ENCODE data around the gene ZSWIM9. TPM values are rescaled to one million over a fixed set of nuclear protein-coding genes. Genes with fewer than 3 reads are reported as not detected.
A peak's percentile ranks its signal among the peaks of the same experiment; 100 is the strongest.

The ZSWIM9 gene
- total RNA-seq, 1 experiment from 2014 or later, result 6.8 TPM

DNA sequence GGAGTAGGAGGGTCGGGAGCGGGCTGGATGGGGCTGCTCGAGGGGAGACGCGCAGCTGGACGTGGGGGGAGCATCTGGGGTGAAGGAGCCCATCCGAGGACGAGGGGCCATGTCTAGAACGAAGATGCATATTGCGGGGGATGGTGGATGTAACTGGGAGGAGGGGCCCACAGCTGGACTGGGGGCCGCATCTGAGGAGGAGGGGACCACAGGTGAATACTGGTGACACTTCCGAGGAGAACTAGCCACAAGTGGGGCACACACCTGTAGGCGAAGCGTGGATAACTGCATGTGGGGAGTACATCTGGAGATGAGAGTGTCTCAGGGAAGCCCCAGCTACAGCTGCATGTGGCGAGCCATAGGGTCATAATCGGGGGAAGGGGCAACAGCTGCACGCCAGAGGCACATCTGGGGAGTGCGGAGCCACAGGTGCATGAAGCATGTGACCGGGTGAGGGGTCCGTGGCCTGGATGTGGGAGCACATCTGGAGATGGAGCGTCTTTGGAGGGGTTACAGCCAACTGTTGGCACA, 402 bp downstream of the ZSWIM9 start:
- in situ Hi-C loops (cut with HindIII; ENCODE audit: low pct_unique_long_range_greater_than_20kb, low sequenced_read_pairs) (no loop called here), intact Hi-C loops (cut with micrococcal nuclease; ENCODE audit: unreplicated experiment) (no loop called here)
- POLR2A ChIA-PET, result no interaction called here
- peak overlapping the region; percentile 83 for H3K27ac ChIP-seq (ENCODE audit: low read length)
- no peaks in the 10 kb centered on the region for H3K9me3 ChIP-seq (ENCODE audit: control insufficient read depth, insufficient read depth, low read depth, low read length)
- no peaks in the 10 kb centered on the region for H3K4me1 ChIP-seq (ENCODE audit: control insufficient read depth, insufficient read depth, low read length)
- DNase-seq (ENCODE audit: low read depth, low spot score) (no peak), ATAC-seq (no peak)
- no TSS peak for BruUV-seq (replicated peaks)
- H3K27me3 ChIP-seq (ENCODE audit: control insufficient read depth, insufficient read depth, low read length), result no peaks in the 10 kb centered on the region
- CTCF ChIA-PET, result no interaction called here
- no peaks in the 10 kb centered on the region; the same call in 1 of the 2 replicates for H3K36me3 ChIP-seq (ENCODE audit: control insufficient read depth, insufficient read depth, low read length)
- peak overlapping the region; percentile 79 for H3K4me3 ChIP-seq (ENCODE audit: low read depth in 2 of 2, low read length in 2 of 2)
- TF ChIP-seq POLR2AphosphoS5 (IDR thresholded peaks at IDR 0.05; ENCODE audit: low read depth, low read length) (no peak), SIN3A (IDR thresholded peaks at IDR 0.05; ENCODE audit: borderline replicate concordance, insufficient read depth, low read depth, low read length) (no peak), TCF7L2 (IDR thresholded peaks at IDR 0.05; ENCODE audit: low read depth, low read length) (no peak)
- TF ChIP-seq, protein P1, sequence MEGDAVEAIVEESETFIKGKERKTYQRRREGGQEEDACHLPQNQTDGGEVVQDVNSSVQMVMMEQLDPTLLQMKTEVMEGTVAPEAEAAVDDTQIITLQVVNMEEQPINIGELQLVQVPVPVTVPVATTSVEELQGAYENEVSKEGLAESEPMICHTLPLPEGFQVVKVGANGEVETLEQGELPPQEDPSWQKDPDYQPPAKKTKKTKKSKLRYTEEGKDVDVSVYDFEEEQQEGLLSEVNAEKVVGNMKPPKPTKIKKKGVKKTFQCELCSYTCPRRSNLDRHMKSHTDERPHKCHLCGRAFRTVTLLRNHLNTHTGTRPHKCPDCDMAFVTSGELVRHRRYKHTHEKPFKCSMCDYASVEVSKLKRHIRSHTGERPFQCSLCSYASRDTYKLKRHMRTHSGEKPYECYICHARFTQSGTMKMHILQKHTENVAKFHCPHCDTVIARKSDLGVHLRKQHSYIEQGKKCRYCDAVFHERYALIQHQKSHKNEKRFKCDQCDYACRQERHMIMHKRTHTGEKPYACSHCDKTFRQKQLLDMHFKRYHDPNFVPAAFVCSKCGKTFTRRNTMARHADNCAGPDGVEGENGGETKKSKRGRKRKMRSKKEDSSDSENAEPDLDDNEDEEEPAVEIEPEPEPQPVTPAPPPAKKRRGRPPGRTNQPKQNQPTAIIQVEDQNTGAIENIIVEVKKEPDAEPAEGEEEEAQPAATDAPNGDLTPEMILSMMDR (IDR thresholded peaks at IDR 0.05), result no peak
- TF ChIP-seq, protein P2, sequence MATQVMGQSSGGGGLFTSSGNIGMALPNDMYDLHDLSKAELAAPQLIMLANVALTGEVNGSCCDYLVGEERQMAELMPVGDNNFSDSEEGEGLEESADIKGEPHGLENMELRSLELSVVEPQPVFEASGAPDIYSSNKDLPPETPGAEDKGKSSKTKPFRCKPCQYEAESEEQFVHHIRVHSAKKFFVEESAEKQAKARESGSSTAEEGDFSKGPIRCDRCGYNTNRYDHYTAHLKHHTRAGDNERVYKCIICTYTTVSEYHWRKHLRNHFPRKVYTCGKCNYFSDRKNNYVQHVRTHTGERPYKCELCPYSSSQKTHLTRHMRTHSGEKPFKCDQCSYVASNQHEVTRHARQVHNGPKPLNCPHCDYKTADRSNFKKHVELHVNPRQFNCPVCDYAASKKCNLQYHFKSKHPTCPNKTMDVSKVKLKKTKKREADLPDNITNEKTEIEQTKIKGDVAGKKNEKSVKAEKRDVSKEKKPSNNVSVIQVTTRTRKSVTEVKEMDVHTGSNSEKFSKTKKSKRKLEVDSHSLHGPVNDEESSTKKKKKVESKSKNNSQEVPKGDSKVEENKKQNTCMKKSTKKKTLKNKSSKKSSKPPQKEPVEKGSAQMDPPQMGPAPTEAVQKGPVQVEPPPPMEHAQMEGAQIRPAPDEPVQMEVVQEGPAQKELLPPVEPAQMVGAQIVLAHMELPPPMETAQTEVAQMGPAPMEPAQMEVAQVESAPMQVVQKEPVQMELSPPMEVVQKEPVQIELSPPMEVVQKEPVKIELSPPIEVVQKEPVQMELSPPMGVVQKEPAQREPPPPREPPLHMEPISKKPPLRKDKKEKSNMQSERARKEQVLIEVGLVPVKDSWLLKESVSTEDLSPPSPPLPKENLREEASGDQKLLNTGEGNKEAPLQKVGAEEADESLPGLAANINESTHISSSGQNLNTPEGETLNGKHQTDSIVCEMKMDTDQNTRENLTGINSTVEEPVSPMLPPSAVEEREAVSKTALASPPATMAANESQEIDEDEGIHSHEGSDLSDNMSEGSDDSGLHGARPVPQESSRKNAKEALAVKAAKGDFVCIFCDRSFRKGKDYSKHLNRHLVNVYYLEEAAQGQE (IDR thresholded peaks at IDR 0.05; ENCODE audit: insufficient read depth in 1 of 2, low read depth in 2 of 2, low read length in 1 of 2), result no peak

DNA sequence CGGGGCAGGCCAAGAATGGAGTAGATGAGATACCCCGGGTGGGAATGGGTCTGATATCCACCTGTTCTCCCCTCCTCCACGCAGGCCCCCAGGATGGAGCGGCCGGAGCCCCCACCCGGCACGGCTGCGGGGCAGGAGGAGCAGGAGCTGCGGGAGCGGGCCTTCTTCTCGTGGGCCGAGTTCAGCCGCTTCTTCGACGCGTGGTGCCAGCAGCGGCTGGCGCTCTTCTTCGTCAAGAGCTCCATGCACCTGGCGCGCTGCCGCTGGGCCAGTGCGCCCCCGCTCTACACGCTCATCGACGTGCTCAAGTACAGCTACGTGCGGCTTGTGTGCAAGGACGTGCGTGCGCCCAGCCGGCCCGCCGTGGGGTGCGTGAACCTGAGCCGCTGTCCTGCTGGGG, 1.2 kb downstream of the ZSWIM9 start:
- TF ChIP-seq, protein P1 (IDR thresholded peaks at IDR 0.05), result no peak
- TF ChIP-seq SIN3A (IDR thresholded peaks at IDR 0.05; ENCODE audit: borderline replicate concordance, insufficient read depth, low read depth, low read length) (no peak), TCF7L2 (IDR thresholded peaks at IDR 0.05; ENCODE audit: low read depth, low read length) (no peak), POLR2AphosphoS5 (IDR thresholded peaks at IDR 0.05; ENCODE audit: low read depth, low read length) (no peak)
- TF ChIP-seq, protein P2 (IDR thresholded peaks at IDR 0.05; ENCODE audit: insufficient read depth in 1 of 2, low read depth in 2 of 2, low read length in 1 of 2), result no peak
- Histone ChIP-seq H3K36me3 (ENCODE audit: control insufficient read depth, insufficient read depth, low read length) (no peaks in the 10 kb centered on the region; the same call in 1 of the 2 replicates), H3K27ac (ENCODE audit: low read length) (no peak overlapping the region), H3K9me3 (ENCODE audit: control insufficient read depth, insufficient read depth, low read depth, low read length) (no peaks in the 10 kb centered on the region), H3K4me1 (ENCODE audit: control insufficient read depth, insufficient read depth, low read length) (no peaks in the 10 kb centered on the region), H3K4me3 (ENCODE audit: low read depth in 2 of 2, low read length in 2 of 2) (peak overlapping the region in 1 of 2 experiments; percentile 79; a peak in 1 of 4 replicates), H3K27me3 (ENCODE audit: control insufficient read depth, insufficient read depth, low read length) (no peaks in the 10 kb centered on the region)
- CTCF ChIA-PET, result no interaction called here
- DNase-seq (ENCODE audit: low read depth, low spot score) (no peak), ATAC-seq (no peak)
- in situ Hi-C loops (cut with HindIII; ENCODE audit: low pct_unique_long_range_greater_than_20kb, low sequenced_read_pairs), result no loop called here
- POLR2A ChIA-PET, result no interaction called here
- intact Hi-C loops (cut with micrococcal nuclease; ENCODE audit: unreplicated experiment), result no loop called here
- BruUV-seq (replicated peaks), result no TSS peak
